Stimulated activated CD8-positive, alpha-beta memory T cell treated with anti-CD3 and anti-CD28 coated beads, Interleukin-4, amount 100 ng/mL, for 48 hours (primary cell): ENCODE results near the gene DACH1.

Experiments
- DNase-seq: peaks from one replicate; pipeline ENCODE4 v3.0.0-alpha.2; 2020

Gene DACH1

DNA sequence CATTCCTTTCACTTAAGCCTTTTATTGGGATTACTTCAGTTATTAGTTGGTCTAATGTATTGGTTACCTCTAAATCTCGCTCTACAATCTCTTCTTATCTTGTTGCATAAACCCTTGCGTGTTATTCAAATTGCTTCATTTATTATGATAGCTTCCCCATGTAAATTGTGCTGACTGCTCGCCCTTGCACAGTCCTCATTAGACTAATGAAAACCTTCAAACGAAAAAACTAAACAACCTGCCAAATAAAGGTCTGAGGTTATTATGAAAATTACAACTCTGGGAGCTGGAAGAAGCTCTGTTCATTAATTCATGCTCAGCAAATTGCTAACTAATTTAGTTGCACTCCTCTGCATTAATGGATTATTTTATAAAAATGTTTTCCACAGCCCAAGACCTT lies 320.1 kb downstream of the DACH1 start:
- no peak for DNase-seq

DNA sequence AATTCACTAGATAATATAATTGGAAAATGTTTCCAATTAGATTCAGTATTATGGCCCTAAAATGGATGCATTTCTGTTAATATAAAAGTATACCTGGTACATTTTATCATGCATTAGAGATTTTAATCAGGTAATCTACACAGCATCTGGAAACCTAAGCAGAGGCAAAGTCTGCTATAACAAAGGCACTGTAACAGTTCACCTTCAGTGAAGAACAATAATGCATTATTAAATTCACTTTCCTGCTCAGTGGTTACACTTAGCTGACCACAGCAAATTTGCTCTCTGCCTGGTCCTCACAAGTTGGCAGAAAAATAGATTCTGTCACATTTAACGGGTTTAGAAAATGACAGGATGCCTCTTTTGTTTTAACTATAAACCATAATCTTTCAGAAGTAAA lies 326.9 kb downstream of the DACH1 start:
- DNase-seq, result no peak

DNA sequence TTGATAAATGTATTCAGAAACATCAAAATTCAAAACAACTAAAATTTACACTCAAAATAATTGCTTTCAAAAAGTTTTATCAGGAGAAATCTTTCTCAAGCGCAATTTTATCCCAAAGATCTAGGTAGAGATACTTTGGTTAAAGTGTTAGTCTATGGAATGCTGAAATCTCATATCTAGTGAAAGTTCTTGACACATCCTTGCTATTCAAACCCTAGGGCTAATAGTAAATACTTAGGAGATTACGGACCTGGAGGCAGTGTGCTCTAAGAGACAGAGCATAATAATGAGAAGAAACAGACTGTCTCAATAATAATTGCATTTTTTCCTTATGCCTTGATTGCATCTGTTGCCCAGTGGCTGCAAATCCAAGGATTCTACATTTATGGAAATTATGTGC lies 330.8 kb downstream of the DACH1 start:
- DNase-seq, result no peak

DNA sequence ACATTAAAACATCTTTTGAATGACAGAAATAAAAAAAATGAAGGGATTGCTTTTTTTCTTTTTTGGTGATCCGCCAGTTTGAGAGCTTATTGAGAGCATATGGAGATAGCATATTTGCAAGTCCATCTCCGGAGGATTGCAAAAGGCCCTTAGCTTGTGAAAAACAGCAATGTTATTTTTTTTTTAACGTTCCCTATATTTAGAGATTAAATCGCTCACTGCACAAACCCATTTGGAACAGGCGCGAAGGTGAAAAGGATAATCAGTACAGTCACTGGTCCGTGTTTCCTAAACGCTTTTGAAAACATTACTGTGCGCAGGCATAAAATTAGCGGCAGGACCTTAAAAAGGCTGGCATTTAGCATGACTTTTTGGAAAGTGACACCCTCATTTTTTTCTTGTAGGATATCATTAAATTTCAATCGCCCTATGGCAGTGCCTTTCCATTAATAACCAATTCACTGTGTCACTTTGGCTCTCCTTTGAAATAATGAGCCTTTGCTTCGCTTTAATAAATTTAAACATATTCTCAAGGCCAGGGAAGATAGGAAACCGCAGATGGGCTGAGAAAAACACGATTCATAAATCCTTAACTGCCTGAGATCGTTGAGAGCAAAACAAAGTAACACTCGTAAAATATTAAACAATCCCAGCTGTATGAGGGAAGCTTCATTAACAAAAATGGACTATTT lies 342.2 kb downstream of the DACH1 start:
- DNase-seq, result no peak

DNA sequence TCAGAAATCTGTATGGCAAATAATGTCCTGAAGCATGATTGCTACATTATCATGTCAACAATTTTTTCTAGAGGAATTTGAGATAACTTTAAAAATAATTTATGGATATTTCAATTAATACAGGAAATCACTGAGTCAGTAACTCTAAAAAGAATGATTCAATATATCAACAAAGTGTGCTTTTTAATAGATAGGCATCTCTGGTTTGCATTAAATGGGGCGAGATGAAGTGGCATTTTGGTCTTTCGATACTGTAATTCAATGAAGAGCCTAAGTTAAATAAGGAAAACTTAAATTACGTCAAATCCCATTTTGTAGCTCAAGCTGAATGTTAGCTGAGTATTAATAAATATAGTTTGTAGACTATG lies 342.8 kb downstream of the DACH1 start:
- DNase-seq, result no peak

DNA sequence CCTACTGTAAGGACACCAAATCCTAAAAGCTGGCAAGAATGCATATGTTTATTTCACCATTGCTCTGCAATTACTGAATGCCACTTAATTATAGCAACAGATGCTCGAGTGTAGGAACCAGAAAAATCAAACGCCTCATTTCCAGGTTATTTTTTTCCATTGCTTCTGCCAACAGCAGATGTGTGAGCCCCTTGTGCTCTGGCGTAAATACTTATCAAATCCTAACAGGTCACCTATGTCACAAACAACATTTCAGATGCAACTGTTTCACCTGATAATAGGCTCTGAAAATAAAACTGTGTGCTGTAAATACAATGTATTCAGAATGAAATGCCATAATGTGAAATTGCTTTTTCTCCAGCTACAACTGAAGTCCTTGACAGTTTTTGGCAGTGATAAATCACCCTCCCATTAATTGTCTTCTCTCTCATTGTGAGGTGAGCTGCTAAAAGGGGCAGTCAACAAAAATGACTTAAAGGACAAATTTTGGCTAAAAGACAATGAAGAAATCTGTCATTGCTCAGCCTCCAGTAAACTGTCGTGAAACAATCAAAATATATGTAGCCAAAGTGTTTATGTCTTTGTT lies 344.0 kb downstream of the DACH1 start:
- DNase-seq, result no peak

DNA sequence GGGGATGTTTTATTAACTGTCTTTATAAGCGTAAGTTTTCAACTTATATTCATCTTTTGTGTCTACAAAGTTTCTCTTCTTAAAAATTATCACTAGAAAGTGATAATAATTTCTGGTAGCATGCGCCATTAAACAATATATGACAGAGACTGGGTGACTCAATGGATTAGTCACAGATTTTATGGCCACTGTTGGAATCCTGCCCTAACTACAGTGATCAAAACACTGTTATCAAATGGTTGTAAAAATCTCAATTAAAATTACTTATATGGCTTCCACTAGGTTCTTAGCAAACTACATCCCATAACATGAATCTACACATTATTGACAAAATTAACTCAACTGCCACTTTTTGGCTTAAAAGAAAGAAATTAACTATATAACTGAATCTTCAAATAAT lies 350.0 kb downstream of the DACH1 start:
- DNase-seq, result no peak

DNA sequence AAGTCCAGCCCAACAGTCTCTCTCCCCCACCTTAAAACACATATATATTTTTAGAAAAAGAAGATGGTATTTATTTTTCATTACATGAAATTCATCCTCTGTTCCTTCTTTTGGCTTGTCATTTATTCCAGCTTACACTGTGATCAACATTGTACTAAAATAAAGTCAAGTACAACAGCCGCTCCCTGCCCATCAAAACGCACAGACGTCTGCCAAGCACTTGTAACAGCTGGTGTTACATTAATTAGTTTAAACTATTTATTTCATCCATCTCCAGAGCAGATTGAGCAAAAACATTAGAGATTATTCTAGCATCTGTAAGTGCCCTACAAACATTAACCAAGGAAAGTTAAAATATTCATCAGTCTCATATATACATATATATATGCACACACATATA lies 350.5 kb downstream of the DACH1 start:
- DNase-seq, result no peak

DNA sequence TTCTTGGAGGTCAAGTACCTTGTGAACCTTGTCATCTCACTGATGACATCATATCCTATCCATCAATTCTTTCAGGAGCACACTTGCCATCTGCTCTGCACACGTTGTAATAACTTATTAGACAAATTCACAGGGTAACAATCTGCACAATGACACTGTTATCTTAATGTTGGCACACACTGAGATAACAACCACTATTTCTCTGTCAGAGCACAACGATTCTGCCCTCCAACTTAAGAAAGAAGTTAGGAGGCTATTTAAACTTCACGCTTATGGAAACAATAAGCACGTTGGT lies 351.3 kb downstream of the DACH1 start:
- no peak for DNase-seq

DNA sequence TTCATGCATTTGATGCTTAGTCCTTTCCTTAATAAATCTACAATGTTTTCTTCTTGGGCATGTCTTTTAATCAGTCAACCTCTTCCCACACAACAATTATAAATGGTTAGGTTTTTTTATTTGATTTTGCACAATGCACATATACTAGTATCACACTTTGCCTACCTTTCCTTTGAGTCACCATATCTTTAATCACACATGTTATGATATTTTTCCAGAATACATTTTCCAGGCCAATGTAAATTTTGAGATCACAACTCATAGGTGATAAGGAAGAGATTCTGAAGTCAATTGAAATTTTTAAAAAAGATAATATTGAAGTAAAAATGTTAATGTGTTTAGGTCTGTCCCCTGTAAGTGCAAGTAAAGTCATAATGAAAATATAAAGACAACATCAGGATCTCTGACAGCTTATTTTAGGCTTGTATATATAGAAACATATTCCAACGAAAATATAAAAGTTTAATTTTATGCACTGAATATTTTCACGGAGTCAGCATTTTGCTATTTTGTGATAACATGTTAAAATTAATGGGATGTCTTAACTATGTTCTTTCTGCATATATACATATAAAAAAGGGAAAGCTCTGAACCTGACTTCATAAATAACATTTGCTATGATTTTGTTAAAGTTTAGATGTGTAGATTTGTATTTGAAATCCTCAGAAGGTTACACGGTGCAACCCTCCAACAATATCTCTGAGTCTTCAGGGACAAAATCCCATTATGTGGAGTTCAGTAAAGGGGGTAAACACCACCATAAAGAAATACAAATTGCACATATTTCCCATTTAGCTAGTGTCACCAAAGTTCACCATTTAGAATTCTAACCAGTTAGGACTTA lies 351.9 kb downstream of the DACH1 start:
- DNase-seq, result no peak

DNA sequence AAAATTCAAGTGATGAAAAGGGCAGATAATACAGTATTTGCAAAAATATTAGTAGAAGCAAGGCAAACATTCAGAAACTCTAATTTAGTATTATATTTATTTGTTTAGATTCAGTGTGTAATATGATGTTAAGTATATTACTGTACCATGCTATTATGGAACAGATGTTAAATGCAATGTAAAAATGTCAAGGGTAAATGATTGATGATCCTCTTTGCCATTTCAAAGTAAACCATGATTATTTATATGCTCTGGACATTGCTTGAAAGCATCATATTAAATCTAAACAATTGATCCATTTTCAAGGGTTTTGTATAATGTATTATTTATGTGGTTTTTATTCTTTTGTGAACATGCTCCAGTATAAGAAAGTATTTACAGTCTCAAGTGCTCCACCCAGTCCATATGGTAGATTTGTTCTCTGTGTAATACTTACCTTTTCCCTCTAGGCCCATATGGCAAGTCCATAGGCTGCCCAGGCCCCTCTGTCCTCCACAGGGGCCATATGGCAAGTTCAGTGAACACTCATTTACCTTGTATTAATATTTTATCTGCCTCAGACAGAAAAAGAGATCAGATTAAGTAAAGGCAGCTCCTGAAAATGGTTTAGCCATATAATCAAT lies 353.5 kb downstream of the DACH1 start:
- no peak for DNase-seq

DNA sequence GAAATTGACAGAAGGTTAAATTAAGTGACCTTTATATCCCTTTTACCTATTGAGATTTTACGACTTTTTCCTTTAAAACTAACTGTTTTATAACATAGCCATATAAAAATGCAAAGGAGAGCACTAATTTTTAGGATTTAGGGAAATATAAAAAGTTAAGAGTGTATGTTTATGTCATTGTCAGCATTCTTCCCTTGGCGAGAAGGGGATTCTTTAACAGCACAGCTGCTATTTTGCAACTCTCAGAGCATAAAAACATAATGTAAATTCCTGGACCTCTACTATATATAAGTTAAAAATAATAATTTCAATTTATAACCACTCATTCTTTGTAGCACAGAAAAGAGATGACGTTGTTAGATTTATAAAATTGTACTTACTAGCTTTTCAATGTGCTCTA lies 363.2 kb downstream of the DACH1 start:
- no peak for DNase-seq

DNA sequence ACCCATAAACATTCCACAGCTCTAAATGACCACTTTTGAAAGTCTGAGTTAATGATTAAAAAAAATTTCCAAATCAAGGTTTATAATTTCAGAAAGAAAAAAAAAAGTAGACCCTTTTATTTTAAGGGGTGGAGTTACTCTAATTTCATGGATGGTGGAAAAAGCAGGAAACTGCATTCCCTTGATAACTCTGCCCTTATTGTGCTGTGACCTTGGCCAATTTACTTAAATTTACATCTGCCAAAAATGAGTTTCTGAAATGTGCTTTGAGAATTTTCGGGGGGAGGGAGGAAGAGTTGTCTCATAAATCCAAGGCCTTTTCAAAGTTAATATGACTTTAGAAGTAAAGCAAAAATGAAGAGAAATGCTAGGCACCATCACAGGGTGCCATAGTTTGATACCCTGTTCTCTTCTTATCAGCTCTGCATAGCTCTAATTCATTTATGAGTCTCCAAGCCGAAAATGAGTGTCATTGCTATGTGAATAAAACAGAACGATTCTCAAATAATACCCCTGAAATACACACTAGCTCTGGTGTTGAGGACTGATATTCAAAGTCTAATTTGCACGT lies 367.0 kb downstream of the DACH1 start:
- DNase-seq, result no peak

DNA sequence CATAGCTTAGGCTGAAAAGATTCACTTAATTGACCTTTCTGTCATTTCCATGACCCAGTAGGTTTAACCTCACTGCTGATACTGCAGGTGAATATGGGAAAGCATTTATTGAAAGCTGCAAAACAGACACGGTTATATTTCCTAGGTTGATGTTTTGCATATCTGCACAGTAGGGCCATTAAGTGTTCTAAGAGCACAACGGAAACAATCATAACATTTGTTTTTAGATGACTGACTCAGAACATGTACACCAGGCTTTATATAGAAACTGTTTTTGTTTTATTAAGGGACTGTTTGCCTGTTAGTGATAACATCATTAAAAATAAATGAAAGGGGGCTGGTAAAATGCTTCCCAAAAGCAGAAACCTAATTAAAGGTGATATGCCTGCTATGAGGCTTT lies 367.8 kb downstream of the DACH1 start:
- no peak for DNase-seq

DNA sequence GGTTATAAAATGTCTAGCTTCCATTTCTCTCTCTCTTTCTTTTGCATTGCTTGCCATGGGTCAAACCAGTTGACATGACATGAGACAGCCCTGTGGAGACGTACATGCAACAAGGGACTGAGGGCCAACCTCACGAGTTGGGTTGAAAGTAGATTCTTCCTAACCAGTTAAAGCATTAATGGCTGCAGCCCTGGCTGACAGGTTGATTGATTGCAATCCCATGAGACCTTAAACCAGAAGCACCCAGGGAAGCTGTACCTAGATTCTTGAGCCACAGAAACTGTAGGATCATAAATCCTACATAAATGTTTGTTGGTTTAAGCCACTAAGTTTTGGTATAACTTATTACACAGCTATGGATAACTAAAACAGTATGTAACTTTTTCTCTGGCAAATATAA lies 373.8 kb downstream of the DACH1 start:
- DNase-seq, result no peak

DNA sequence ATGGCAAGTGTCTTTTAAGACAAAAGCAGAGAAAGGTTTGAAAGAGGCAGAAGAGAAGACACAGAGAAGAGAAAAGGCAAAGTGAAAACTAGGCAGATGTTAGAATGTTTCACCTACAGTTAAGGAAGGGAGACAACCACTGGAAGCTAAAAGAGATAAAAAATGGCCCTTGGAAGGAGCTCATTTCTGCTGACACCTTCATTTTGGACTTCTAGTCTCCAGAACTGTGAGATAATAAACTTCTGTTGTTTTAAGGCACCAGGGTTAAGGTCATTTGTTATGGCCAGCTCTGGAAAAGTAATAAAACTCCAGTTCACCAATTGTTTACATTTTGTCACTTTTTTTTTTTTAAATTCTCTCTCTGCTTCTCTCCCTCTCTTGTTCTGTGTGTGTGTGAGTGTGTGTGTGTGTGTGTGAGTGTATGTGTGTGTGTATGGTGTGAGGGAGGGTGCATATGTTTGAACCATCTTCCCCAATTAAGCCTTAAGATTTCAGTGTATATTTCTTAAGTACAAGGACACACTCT lies 374.6 kb downstream of the DACH1 start:
- DNase-seq, result no peak

DNA sequence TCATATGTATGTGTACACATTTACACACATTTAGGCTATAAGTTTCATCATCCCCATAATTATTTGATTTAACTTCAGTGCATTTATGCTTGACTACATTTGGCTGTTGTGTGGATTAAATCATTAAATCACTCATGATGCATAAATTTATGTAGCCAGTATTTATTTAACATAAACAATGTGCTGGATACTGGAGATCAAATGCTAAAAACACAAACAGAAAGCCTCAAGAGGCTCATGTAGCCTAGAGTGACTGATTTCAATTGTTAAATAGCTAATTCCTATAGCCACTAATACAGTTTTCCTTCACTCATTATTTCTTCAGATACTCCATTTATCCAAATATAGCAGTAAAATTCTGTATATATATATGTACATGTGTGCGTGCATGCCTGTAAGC lies 376.0 kb downstream of the DACH1 start:
- no peak for DNase-seq

DNA sequence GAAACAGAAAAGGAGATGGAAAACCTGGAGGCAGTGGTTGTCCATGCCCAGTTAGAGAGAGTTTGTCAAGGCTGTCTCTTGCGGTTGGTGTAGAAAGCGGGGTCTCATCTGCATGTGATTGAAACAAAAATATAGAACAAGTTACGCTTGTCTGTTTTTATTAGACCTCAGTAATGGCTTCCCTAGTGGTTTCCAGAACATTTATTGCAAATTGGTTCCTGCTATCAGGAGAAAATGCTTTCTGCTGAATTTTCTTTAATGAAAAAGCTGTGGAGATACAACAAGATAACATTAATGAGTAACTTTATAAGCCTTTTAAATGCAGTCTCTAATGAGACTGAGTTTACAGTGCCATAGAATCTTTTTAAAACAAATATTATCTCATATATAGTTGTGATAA lies 378.0 kb downstream of the DACH1 start:
- DNase-seq, result no peak

DNA sequence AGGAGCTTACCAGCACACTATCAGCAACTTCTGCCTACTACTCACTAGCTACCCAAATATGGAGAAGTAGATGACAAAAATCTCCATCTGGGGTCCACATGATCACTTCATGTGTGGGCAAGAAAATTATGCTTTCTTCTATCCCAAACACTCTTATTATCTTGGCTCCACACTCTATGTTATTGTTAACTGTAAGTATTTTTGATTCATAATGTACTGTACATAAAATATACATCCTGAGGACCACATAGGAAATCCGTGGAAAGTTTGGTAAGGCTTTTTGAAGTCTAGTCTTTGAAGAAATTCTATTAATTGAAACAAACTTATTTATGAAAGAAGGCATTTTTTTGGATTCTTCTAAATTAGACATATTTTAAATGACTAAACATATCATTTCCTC lies 378.8 kb downstream of the DACH1 start:
- DNase-seq, result no peak

DNA sequence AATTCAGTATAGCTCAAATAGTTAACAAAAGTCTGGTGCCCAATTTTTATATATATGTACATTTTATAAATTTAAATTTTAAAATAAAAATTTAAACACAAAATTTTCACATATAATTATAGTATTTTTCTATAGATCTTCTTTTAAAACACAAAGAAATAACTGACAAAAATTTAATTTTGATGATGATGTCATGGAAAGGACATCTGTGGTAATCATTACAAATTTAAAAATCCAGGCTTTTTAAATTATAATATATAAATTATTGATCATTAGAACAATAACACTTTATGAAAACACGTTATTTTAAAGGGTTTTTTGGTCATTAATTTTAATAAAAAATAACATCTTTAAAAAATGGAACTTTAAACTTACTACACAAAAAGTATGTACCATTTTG lies 381.1 kb downstream of the DACH1 start:
- DNase-seq, result no peak

DNA sequence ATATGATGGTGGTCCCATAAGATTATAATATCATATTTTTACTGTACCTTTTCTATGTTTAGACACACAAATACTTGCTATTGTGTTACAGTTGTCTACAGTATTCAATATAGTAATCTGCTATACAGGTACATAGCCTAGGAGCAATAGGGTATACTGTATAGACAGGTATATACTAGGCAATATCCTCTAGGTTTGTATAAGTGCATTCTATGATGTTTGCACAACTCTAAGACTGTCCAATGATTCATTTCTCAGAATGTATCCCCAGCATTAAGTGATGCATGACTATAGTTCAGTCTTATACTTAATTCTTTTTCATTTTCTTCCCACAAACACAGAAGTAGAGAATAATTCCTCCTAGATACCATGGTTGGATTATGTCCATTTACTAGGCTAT lies 383.3 kb downstream of the DACH1 start:
- DNase-seq, result no peak

DNA sequence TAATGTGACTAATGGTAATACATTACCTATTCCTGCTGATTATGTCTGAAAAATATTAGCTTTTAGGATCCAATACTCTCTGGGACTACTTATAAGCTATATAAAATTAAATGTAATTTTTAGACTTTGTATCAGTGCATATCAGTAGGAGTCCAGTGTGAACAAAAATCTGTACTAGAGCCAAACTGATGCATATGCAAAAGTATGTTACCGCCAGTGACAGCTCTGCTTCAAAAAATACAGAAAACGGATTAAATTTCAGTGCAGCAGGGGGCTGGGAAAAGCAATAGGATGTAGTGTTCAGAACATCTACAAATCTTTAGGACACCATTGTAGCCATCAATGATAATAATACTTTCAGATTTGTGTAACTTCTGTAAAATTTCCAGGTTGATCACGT lies 385.5 kb downstream of the DACH1 start:
- no peak for DNase-seq

DNA sequence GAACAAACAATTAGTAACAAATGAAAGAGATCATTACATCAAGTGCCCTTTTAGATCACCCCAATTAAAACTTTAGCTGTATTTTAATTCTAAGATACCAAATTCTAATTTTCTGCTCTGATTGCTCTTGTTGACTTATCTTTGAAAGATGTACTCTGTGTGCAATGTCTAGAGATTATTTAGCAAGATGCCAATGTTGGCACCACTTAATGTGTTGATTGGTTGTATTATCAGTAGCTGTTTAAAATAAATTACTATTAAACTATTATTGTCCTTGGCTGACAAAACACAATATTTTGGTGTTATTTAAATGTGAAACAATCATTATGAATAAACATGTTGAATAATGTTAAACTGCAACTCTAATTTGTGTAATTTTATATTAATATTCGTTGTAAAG lies 386.0 kb downstream of the DACH1 start:
- no peak for DNase-seq

DNA sequence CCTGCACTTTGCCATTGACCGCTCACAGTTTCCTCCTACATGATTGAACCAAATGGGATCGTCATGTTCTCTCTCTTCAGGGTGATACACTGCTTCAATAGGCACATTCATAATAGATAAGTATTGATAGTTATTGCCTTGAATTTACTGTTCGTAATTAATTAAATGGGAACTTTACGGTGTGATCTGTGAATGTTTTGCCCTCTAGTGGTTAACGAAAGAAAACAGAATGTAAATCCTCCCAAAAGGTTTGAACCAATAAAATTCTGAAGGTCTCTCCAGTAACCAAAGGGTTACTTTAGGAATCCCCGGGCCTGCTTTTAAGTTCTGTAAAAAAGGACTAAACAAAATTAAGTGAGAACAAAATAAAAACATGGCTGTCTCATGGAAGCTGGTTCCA lies 389.3 kb downstream of the DACH1 start:
- DNase-seq, result no peak
